Measurements from ENCODE around the gene THAP8.

THAP8 gene

DNA sequence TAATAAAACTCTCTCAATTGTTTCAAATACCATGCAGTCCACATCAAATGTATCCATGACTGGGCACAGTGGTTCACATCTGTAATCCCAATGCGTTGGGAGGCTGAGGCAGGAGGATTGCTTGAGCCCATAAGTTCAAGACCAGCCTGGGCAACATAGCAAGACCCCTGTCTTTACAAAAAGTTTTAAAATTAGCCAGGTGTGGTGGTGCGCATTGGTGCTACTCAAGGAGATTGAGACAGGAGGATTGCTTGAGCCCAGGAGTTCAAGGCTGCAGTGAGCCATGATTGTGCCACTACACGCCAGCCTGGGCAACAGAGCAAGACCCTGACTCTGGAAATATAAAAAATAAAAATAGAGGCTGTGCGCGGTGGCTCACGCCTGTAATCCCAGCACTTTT is 26.4 kb downstream of the THAP8 start:
- DNase-seq: no peak

DNA sequence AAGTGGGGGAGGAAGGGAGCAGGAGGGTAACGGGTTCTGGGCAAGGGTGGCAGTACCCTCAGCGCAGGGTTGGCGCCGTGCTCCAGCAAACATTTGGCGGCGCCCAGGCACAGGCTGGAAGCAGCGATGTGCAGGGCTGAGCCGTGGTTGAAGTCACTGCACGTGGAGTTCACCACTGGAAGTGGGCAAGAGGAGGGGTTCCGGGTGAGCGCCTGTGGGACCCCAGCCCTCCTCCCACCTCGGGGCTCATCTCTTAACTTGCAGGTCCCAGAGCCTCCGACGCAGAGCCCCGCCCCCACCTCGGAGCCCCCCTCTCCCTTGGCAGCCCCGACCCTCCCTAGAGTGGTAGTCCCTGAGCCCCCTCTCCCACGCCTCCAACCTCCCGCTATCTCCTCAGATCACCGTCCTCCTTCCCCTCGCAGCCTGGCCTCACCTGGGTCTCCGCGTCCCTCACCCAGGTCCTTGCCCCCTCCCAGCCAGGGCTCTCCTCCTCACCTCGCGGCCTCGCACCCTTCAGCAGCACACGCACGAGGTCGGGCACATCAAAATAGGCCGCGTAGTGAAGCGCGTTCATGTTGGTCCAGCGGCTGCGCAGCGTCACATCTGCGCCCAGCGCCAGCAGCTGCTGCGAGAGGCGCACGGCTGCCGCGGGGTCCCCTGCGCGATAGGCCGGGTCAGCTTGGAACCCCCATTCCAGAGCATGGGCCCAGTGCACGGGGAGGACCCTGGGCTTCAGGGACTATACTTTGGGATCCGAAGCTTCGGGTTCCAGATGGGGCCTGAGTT is 27.8 kb downstream of the THAP8 start:
- DNase-seq: no peak

DNA sequence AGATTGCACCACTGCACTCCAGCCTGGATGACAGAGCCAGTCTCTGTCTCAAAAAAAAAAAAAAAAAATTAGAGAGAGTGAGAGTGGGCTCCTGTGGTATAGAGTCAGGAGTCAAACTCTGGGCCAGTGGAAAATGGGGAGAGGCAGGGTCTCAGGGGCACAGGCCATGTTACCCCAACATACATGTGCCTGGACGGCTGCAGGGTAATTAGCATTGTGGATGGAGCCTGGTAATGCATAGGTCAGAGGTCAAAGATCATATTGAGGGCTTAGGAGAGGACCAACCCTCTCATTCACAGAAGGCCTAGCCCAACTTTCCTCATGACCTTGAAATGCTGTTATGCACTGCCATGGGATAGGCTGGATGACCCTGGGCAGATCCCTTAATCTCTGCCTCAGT is 28.5 kb downstream of the THAP8 start:
- DNase-seq: no peak

DNA sequence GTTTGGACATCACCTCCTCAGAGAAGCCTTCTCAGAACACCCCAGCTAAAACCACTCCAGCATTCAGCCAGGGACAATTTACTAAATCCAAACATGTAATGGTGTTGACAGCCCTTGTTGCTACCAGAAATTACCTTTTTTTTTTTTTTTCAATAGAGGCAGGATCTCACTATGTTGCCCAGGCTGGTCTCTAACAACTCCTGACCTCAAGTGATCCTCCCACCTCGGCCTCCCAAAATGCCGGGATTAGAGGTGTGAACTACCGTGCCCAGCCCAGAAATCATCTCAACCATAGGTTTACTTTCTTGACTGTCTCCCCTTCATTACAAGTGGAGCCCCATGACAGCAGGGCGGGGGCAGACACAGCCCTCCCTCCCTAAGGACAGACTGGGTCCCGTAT is 30.7 kb downstream of the THAP8 start:
- DNase-seq: no peak

DNA sequence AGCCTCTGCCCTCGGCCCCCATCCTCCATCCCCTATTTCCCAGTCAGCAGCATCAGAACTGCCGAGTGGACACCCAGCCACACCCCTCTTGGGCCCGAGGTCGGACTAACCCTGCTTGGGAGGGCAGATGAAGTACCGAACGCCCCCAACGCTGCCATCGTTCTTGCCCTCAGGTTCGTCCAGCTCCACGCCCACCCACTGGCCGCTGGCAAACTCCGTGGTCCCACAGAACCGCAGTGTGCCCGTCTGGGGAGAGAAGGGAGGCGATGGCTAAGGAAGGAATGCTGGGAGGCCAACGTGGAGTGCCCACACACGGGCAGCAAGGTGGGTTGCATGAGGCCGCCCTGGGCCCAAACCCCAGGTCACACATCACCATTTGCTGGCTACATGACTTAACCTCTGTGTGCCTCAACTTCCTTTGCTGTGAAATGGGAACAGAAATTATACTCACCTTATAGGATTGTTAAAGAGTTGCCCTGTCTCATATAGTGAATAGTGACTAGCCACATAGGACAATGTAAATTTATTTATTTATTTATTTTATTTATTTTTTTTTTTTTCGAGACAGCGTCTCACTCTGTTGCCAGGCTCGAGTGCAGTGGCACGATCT is 34.9 kb downstream of the THAP8 start:
- DNase-seq: no peak

DNA sequence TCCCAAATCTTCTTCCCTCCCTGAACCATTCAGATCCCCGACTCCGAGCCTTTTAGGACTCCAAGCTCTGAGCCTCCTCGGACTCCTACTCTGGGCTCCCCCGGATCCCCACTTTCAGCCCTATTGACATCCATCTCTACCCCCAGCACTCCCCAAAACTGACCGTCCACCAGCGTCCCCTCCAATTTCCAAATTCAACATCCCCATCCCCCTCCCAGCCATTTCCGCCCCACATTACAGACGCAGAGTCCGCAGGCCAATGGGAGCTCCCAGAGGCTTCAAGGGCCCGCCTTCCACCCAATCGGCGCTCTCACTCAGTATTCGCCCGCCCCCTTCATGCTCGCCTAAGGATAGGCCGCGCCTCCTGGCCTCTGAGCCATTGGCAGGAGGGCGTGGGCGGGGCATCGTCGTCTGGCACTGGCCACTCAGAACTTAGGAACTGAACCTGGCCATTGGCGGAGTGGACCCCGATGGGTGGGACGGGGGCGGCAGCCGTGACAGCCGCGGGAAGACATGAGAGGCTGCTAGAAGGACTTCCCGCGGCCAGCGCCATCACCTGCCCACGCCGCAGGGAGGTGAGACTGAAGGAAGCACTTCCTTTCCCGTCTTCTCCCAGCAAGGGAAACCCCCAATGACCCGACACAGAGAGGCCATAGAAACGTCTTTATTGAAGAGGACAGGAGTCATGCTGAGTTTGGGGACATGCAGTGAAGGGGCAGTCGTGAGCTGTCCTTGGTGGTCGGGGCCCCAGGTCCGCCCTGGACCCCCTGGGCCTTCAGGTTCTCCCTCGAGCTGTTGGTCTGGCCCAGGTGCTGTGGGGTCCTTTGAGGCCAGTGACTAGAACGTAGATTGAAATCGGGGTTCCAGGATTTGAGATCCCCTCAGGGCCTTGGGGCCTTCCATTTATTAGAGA is 39.8 kb downstream of the THAP8 start, which contains the start of gene ALKBH6:
Gene ALKBH6 (minus strand): TSS at position 202 of the 913 bp plus-strand sequence. CDS start 816 bp downstream, outside the sequence.
- DNase-seq: peak; percentile 100

DNA sequence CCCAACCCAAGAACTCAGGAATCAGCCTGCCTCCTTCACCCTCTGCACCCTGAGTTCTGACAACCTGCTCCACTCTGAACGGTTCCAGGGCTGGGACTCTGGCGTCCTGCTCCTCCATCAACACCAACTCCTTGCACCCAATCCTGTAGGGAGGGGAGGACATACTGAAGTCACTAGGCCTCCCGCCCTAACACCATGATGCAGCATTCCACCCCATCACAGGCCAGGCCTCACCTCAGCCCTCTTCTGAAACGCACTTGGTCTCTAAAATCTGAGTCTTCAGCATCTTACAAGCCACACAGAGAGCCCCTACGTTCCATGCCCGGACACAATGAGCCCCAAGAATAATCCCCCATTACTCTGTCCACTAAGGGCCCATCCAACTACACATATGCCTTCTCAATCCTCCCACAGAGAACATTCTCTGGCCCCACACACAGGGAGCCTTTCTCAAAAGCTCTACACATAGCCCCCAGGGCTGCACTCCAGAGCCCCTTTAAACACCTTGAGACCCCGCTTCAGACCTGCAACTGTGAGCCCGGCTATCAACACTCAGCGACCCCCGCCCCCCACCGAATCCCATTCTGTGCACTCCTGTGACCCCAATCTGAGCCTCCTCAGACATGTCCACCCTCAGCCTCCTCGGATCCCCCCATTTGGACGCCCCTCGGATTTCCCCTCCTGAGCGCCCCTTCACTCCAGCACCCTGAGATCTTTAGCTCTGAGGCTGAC is 40.6 kb downstream of the THAP8 start:
- DNase-seq: no peak

DNA sequence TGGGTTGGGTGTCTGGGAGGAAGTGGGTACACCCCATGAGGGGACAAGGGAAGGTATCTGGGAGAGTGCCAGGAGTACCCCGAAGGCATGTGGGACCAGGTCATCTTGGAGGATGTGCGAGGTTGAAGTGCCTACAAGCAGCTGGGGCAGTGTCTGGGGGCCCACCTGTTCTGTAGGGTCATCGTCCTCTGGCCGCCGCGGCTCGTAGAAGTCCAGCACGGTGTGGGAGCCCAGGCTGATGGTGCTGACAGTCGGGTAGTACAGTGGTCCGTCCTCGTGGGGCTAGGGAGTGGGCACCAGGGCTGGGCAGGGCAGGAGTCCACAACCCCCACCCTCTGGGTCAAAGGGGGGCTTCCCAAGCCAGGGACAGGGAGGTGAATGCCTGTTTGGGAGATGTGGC is 43.7 kb downstream of the THAP8 start:
- DNase-seq: no peak

DNA sequence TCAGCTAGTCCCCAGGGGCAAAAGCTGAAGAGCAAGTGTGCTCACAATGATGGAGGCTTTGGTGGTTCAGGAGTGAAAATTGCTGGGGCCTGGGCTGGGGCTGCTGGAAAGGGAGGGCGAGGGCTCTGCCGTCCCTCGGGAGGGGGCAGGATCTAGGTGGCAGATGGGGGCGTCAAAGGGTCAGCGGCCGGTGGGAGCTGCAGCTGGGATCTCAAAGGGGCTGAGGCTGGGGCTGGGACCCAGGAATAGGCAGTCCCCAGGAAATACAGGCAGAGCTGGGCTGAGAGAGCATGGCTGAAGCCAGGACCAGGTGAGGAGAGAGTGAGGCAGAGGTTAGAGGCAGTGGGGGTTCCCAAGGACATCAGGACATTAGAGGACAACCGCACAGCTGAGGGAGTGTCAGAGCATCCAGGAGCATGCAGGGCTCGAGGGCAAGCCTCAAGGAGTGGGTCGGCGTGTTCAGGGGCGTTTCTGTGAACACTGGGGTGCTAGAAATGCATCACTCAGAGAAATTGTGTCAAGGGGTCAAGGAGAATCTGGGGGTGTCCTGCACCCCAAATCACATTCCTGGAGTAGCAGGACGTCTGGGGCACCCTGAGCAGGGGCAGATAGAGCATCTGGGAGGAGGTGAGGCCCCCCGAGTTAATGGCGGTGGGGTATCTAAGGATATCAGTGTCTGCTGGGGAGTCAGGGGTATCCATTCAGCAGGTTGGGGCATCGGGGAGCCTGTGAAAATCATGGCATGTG is 44.3 kb downstream of the THAP8 start:
- no peak for DNase-seq

DNA sequence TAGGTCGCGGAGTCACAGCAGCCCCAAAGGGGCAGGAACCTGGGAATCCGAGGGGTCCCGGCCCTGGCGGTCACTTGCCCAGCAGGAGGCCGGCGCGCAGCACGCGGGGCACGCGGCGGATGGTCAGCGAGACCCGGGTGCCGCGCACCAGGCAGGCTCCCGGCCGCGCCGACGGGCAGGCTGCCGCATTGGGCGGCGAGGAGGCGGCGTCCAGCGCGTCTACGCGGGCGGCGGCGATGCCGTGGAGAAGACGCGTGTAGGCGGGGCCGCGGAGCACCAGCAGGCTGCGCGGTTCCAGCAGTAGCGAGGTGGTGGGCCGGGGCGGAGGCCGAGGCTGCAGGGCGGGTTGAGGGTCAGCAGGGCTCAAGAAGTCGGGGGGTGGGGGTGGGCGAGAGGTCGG is 44.9 kb downstream of the THAP8 start:
- DNase-seq: peak; percentile 81

DNA sequence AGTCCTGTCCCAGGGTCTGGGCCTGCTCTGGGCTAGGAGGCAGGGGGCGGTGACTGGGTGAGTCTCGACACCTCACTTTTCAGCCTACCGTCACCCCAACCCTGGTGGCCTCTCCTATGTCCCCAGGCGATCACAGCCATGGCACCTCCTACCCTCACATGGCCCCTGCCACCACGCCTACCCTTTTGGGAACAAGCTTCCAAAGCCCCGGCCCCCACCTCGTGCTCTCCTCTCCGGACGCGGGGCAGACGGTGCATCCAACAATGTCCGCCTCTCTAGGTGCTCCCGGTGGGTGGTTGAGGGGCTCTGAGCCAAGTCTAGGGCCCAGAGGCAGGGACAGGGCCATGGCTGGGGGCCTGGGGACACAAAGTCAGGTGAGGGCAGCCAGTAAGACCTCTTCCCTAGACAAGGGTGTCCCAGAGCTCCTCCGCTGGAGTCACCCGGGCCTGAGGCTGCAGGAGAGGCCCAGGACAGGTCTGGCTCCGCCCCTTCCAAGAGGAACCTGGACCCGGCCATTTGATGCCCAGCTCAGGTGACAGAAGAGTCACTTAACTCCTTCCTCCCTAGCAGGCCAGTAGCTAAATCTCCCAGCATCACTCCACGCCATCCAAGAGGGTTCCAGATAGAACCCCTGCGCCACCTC is 45.6 kb downstream of the THAP8 start, which contains the start of gene SYNE4:
Gene SYNE4 (minus strand): TSS at position 478 of the 643 bp plus-strand sequence. CDS start 132 bp downstream, at position 346.
- DNase-seq: no peak

DNA sequence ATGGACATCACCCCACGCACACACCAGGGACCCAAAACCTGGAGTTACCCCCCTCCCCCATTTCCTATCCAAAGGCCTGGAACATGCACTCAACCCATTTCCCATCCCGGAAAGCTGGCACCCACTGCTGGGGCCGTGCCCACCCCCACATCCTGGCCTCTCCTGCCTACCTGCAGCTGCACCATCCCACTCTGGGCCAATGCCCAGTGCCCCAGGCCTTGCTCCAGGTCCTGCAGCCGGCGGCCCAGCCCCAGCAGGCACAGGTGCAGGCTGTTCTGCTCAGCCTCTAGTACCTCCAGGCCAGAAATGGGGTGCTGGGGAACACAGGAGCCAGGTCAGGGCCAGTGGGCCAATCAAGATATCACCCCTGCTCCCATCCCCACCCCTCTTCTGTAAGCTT is 47.1 kb downstream of the THAP8 start:
- DNase-seq: no peak

DNA sequence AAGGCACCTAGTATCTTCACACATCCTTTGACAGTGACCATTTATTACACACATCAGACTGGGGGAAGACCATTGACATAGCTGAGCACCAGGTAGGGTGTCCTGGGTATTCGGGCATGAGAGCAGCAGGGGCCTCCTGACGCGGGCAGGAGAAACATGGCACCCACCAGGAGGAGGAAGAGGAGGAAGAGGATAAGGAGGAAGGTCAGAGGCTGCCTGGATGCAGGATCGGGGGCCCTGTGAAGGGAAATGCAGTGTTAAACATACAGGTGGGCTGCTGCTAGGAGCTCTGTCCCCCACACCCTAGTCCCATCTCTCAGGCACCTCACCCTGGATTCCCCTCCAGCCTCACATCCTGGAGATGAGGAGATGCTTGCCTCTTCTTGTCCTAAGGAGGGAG is 50.8 kb downstream of the THAP8 start:
- DNase-seq: no peak

DNA sequence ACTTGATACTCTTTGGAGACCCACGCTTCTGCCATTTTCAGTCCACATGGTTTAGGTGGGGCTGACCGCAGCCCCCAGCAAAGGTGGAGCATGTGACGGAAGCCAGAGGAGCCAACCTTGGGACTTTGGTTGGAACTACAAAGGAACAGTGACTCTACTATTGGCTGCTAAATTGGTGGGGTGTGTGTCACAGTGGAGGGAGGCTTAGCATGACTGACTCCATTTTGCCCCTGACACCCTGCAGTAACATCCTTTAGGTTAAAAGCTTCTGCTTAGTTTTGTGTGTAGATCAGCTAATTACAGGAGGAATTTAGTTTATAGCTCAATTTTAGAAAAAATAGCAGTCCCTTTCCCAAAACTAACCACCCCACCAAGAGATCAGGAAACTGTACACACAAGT is 52.5 kb downstream of the THAP8 start:
- DNase-seq: no peak

DNA sequence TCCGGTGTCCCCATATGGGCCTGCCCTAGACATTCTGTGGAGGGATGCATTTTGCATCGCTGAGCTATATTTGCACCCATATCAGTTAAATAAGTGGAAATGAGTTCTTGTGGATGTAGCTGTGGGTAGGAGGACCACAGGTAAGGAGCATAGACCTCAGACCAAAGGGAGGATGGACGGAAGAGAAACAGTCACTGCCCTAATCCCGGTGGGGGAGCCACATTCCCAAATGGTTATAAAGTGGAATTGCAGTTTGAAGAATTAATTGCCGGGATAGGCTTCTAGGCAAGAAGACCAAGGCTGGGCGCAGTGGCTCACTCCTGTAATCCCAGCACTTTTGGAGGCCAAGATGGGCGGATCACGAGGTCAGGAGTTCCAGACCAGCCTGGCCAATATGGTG is 57.3 kb downstream of the THAP8 start:
- no peak for DNase-seq

DNA sequence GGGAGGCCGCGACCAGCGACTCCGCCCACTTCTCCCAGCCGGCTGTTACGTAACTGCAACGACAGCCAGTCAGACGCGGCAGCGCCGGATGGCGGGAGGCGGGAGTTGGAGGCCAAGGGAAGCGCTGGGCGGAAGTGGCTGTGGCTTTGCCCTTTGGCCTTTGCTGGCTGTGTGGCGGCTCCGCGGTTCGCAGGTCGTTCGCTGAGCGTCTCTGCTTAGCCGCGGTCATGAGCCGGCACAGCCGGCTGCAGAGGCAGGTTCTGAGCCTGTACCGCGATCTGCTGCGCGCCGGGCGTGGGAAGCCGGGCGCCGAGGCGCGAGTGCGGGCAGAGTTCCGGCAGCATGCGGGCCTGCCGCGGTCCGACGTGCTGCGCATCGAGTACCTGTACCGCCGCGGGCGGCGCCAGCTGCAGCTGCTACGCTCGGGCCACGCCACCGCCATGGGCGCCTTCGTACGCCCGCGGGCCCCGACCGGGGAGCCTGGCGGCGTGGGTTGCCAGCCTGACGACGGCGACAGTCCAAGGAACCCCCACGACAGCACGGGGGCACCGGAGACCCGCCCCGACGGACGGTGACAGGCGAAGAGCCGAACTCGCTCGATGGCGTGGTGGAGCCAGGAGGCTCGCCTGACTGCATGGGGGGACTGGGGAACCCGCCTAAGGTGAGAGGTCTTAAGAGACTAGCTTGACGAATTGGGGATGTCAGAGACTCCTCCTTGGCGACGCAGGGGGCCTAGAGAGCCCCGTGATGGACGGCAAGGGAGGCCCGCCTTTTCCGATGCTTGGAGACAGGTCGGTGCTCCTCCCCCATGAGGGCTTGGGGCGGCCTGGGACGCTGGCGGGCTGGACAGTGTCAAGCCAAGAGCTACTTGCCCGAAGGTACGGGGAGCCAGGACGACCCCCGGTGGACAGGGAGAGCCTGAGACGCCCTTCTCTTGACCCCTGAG is 58.8 kb downstream of the THAP8 start, which contains the start of gene SDHAF1:
Gene SDHAF1 (plus strand): TSS at position 141 of the 946 bp plus-strand sequence. CDS start 87 bp downstream, at position 228.
- peak; percentile 98 for DNase-seq

DNA sequence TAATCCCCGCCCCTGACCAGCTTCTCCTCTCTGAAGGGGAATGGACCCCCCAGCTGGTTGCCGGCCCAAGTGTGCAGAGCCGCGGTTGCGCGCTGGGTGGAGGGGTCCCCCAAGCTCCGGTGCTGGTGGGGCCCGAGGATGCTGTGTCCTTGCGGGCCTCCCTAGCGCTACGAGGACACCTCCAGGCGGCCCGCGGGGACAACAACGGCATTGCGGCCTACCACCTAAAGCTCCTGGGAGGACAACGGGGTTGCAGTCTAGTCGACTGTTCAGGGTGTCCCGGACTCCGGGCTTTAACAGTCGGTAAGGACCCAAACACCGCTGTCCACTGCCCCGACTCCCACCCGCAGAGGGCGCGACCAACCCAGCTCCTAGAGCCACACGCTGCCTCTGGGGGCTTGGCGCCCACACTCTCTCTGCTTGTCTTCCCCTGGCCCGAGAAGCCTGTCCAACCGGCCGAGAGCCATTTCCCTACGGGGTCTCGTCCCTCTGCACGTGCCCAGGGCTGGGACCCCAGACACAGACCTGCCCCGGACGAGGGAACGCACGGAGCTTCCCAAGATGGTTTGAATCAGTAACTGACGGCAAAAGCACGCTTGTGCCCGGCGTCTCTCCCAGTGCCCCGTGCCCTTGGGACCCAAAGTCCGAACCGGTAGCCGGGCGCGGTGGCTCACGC is 60.0 kb downstream of the THAP8 start:
- peak; percentile 49 for DNase-seq

DNA sequence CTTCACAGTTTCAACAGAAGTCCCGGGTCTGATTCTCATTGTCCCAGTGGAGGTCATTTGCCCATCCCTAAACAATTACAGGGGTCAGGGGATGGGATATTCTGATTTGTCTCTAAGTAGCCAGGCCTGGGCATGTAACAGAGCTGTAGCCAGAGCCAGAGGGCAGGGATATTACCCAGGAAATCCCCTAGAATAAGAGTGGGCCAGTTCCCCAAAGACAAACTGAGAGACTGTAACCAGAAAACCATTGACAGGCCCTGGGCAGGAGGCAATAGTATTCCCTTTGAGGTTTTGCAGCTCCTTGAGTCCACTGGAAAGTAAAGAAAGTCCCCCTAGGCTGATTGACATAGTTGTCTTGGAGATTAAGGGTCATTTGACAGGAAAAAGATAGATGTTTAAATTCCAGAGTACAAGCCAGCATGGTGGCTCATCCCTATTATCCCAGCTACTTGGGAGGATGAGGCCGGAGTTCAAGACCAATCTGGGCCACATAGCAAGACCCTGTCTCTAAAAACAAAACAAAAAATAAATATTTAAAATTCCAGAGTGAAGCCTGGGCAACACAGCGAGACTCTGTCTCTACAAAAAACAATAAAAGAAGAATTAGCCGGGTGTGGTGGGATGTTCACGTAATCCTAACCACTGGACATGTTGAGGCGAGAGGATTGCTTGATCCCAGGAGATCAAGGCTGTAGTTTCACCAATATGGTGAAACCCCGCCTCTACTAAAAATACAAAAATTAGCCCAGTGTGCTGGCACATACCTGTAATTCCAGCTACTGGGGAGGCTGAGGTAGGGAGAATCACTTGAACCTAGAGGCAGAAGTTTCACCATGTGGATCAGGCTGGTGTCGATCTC is 60.9 kb downstream of the THAP8 start:
- no peak for DNase-seq
